OCI-LY7 (cell line): Measurements from ENCODE around the gene FOXG1.

Source experiments
- CTCF ChIP-seq: fragments of 200-600 bp; sonication (generic); conservative IDR thresholded peaks from 2 replicates; pipeline ENCODE4 v1.5.1; 2014; ENCODE audit warnings: mild to moderate bottlenecking, antibody characterized with exemption, low read length, moderate library complexity, mixed read lengths
- EZH2phosphoT487 ChIP-seq: fragments of 200-600 bp; sonication (generic); IDR thresholded peaks from 2 replicates; pipeline ENCODE4 v1.6.1; 2018; ENCODE audit warnings: low read depth, borderline replicate concordance, mild to moderate bottlenecking, mixed run types, antibody characterized with exemption, low read length, moderate library complexity, mixed read lengths

- no peak for TF ChIP-seq CTCF
- TF ChIP-seq EZH2phosphoT487: no peak
These were observed 11.8 kb downstream of the FOXG1 start for GRCh38 chr14:28778138-28779117.
